Nephron progenitor cell (in vitro differentiated cells): ENCODE data around the gene ZDHHC14.

Experiments used
- DNase-seq: peaks from one replicate; pipeline ENCODE4 v3.0.0; 2021
- H3K27ac Mint-ChIP-seq: 2 replicates; pipeline ENCODE4 v1.8.0; 2021; ENCODE audit warnings: mild to moderate bottlenecking, moderate library complexity, mixed read lengths
- H3K27me3 Mint-ChIP-seq: 2 replicates; pipeline ENCODE4 v1.8.0; 2021; ENCODE audit warnings: mild to moderate bottlenecking, low read depth, mixed read lengths; ENCODE audit not compliant: poor library complexity
- H3K36me3 Mint-ChIP-seq: 2 replicates; pipeline ENCODE4 v1.8.0; 2021; ENCODE audit warnings: low read depth, mixed read lengths
- H3K4me1 Mint-ChIP-seq: 2 replicates; pipeline ENCODE4 v1.8.0; 2021; ENCODE audit warnings: mixed read lengths
- H3K4me3 Mint-ChIP-seq: 2 replicates; pipeline ENCODE4 v1.8.0; 2021; ENCODE audit warnings: mild to moderate bottlenecking, moderate library complexity, mixed read lengths
- H3K9me3 Mint-ChIP-seq: 2 replicates; pipeline ENCODE4 v1.8.0; 2021; ENCODE audit warnings: mild to moderate bottlenecking, moderate library complexity, mixed read lengths
- TF ChIP-seq, protein P1 (sequence below): fragments of 200-600 bp; sonication (generic); IDR thresholded peaks from 2 replicates; pipeline ENCODE4 v1.5.0; 2021; ENCODE audit warnings: antibody characterized with exemption

ZDHHC14 gene

DNA sequence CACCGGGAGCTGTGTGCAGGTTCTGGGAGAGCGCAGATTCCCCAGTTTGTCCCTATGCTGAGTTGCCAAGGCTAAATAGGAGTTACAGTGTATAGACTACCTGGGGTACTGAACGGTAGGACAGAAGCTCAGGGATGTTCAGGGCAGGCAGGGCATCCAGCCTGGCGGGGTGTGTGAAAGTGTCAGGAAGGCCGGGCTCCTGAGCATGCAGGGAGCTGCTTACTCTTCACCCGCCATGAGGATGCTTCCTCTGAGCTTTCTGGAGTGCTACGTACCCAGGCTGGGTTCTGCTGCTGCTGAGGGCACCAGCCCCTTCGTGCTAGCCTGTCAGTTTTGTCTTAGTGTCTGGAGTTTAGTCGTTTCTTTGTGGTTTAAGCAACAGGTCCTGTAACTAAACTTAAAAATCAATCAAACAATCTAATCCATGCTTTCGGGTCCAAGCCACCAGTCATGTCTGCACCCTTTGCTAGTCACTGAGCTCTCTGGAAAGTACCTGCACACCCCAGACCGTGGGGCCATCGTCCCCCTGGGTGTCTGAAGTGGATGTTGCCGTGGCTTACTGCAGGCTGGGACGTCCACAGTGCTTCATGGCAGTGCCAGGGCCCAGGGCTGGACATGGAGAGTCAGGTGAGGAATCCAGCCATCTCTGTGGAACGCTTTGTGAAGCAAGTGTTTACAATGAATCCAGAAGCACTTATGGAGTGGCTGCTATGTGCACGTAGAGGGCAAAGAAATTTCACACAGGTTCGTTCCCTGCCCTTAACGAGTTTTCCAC, 221.7 kb downstream of the ZDHHC14 start:
- Mint-ChIP-seq H3K36me3 (no peaks in the 10 kb centered on the region), H3K27ac (no peak overlapping the region), H3K4me3 (no peak overlapping the region), H3K9me3 (no peaks in the 10 kb centered on the region), H3K27me3 (peaks cover 2% of the 10 kb centered on the region), H3K4me1 (peaks cover 31% of the 10 kb centered on the region)
- TF ChIP-seq, protein P1, sequence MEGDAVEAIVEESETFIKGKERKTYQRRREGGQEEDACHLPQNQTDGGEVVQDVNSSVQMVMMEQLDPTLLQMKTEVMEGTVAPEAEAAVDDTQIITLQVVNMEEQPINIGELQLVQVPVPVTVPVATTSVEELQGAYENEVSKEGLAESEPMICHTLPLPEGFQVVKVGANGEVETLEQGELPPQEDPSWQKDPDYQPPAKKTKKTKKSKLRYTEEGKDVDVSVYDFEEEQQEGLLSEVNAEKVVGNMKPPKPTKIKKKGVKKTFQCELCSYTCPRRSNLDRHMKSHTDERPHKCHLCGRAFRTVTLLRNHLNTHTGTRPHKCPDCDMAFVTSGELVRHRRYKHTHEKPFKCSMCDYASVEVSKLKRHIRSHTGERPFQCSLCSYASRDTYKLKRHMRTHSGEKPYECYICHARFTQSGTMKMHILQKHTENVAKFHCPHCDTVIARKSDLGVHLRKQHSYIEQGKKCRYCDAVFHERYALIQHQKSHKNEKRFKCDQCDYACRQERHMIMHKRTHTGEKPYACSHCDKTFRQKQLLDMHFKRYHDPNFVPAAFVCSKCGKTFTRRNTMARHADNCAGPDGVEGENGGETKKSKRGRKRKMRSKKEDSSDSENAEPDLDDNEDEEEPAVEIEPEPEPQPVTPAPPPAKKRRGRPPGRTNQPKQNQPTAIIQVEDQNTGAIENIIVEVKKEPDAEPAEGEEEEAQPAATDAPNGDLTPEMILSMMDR, result no peak
- no peak for DNase-seq

DNA sequence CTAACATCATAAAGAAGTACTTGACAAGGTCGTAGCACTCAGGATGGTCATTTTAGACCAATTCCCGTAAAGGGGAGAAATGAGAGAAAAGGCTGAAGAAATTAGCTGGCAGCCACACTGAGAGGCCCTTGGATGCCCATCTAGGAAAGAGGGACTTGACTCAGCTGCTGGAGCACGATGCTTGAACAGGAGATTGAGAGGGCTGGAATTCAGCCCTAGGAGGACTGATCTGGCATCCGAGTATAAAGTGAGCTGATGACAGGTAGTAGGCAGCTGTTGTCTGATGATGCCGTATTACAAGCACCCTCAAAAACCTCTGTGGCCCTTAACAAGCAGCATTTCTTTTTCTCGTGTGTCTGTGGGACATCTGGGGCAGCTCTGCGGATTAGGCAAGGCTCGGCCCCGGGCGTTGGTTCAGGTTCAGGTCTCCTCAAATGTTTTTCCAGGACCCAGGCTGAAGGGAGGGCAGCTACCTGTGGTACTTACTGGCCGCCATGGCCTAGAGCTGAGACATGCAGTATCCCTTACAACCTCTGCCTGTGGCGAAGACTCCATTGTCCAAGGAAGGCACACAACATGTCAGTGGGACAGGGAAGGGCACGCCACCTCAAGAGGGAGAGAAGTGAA, 222.4 kb downstream of the ZDHHC14 start:
- H3K27me3 Mint-ChIP-seq, result peaks cover 2% of the 10 kb centered on the region
- no peak overlapping the region for H3K4me3 Mint-ChIP-seq
- no peak for DNase-seq
- TF ChIP-seq, protein P1, result no peak
- no peaks in the 10 kb centered on the region for H3K9me3 Mint-ChIP-seq
- no peaks in the 10 kb centered on the region for H3K36me3 Mint-ChIP-seq
- no peak overlapping the region for H3K27ac Mint-ChIP-seq
- H3K4me1 Mint-ChIP-seq, result peaks cover 34% of the 10 kb centered on the region

DNA sequence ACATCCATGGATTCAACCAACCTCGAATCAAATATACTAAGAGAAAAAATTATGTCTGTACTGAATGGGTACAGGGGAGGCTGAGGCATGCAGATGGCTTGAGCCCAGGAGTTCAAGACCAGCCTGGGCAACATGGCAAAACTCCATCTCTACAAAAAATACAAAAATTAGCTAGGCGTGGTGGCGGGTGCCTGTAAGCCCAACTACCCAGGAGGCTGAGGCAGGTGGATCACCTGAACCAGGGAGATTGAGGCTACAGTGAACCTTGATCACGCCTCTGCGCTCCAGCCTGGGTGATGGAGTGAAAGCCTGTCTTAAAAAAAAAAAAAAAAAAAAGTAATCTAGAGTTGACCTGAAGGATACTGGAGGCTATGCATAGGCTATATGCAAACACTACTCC, 223.0 kb downstream of the ZDHHC14 start:
- Mint-ChIP-seq H3K4me1 (peaks cover 34% of the 10 kb centered on the region), H3K36me3 (no peaks in the 10 kb centered on the region), H3K4me3 (no peak overlapping the region), H3K27me3 (peaks cover 2% of the 10 kb centered on the region), H3K27ac (no peak overlapping the region), H3K9me3 (no peaks in the 10 kb centered on the region)
- no peak for DNase-seq
- TF ChIP-seq, protein P1, result no peak

DNA sequence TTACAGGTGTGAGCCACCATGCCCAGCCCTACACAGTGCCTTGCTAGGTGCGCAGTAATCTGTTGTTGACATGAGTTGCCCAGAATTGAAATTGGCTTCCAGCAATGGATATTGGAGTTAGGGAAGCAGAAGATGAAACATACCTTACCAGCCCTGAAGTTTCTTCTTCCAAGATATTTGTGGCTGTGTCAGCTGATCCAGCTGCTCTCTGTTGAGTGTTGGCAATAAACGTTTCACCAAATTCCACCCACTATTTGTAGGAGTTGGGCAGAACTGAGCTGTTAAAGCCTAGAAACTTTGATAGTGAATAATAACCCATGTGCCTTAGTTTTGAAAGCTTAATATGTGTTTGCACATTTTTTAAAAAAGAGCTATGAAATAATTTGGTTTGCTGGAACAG, 223.8 kb downstream of the ZDHHC14 start:
- Mint-ChIP-seq H3K9me3 (no peaks in the 10 kb centered on the region), H3K4me1 (peaks cover 34% of the 10 kb centered on the region), H3K36me3 (no peaks in the 10 kb centered on the region), H3K4me3 (no peak overlapping the region), H3K27ac (no peak overlapping the region), H3K27me3 (peaks cover 2% of the 10 kb centered on the region)
- DNase-seq, result no peak
- TF ChIP-seq, protein P1, result no peak

DNA sequence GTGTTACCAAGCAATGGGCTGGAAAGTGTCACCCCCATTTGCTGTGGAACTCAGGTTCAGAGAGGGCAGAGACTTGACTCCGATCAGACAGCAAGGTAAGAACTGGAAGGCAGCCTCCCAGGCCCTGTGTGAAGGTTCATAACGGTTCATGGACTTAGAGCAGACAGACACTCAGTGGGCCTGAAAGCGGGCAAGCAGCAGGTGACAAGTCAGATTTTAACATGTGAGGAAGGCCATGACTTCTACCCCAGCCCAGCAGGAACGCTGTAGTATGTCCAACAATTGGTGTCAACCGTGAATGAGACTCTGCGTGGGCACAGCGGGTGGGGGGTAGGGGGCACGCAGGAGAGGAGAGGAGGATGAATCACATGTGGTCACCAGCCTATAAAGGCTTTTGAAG, 224.5 kb downstream of the ZDHHC14 start:
- Mint-ChIP-seq H3K9me3 (no peaks in the 10 kb centered on the region), H3K4me1 (peaks cover 34% of the 10 kb centered on the region), H3K27me3 (peaks cover 2% of the 10 kb centered on the region), H3K4me3 (no peak overlapping the region), H3K36me3 (no peaks in the 10 kb centered on the region), H3K27ac (no peak overlapping the region)
- TF ChIP-seq, protein P1, result no peak
- DNase-seq, result no peak

DNA sequence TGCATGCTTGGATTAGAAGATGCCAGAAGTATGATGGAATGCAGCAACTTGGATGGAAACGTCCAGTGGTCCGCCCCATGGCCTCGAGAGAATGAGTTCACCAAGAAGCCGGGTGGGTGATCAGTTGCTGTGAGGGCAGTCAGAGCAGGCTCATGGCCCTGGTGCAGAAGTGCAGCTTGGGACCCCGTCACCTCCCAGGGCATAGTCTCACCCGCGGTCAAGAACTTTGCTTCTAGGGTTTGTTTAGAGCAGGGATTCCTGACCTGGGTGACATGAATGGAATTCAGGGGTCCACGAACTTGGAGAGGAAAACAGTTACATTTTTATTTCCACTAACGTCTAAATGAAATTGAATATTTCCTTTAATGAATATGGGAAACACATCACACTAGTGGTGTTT, 225.5 kb downstream of the ZDHHC14 start:
- H3K9me3 Mint-ChIP-seq, result no peaks in the 10 kb centered on the region
- peaks cover 34% of the 10 kb centered on the region for H3K4me1 Mint-ChIP-seq
- H3K36me3 Mint-ChIP-seq, result no peaks in the 10 kb centered on the region
- H3K27me3 Mint-ChIP-seq, result peaks cover 2% of the 10 kb centered on the region
- TF ChIP-seq, protein P1, result no peak
- no peak for DNase-seq
- H3K27ac Mint-ChIP-seq, result no peak overlapping the region
- H3K4me3 Mint-ChIP-seq, result no peak overlapping the region
